COLO829 (cell line): Measurements from ENCODE around the gene HSH2D.

Experiments used
- DNase-seq: peaks from one replicate; pipeline ENCODE4 v3.0.0; 2012; ENCODE audit warnings: low spot score

Gene HSH2D

DNA sequence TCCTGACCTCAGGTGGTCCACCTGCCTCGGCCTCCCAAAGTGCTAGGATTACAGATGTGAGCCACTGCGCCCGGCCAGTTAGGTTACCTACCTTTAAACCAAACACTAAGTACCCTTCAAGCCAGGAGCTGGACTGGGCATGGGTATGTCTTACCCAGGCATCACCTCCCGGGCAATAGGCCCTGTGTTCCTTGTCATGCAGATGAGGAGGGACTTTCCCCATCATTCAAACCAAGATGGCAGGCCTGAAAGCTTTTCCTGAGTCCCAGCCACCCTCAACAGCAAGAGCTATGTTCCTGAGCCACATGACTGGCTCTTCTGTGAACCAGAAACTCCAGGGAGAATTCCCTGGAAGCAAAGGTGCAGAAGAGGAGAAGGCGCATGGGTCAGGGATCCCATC lies 22.3 kb upstream of the HSH2D start:
- DNase-seq = no peak

DNA sequence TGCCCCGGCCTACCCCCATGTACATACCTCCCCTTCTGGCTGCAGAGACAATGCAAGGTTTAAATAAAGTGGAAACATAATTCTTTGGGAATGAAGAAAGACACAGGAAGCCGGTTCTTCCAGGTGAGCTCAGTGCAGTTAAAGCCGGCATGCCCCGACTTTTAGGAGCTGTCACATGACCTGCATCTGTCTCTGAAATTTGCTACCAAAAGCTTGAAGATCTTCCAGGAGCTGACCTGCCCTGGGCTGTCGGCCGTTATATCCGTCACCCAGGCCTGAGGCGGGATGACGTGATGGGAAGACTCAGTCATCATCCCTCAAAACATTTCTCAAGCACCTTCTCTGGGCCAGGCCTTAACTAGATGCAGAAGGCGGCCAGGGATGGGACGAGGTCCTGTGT lies 21.5 kb upstream of the HSH2D start:
- DNase-seq = no peak

DNA sequence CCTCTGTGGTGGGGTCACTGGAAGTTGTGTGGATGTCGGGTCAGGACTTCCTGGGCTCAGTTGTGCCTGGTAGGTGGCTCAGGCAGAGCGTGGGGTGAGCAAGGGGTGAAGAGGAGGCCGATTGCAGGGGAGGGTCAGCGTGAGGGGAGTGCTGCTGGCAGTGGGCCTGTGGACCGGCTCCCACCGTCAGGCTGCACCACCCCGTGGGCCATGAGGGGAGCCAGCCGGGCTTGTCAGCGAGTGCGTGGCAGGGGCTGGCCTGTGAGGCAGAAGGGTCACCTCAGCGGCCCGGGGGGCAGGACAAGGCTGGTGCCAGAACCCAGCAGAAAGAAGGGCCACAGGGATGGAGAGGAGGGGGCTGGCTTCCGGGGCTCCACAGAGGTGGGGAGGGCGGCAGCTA lies 18.5 kb upstream of the HSH2D start:
- no peak for DNase-seq

DNA sequence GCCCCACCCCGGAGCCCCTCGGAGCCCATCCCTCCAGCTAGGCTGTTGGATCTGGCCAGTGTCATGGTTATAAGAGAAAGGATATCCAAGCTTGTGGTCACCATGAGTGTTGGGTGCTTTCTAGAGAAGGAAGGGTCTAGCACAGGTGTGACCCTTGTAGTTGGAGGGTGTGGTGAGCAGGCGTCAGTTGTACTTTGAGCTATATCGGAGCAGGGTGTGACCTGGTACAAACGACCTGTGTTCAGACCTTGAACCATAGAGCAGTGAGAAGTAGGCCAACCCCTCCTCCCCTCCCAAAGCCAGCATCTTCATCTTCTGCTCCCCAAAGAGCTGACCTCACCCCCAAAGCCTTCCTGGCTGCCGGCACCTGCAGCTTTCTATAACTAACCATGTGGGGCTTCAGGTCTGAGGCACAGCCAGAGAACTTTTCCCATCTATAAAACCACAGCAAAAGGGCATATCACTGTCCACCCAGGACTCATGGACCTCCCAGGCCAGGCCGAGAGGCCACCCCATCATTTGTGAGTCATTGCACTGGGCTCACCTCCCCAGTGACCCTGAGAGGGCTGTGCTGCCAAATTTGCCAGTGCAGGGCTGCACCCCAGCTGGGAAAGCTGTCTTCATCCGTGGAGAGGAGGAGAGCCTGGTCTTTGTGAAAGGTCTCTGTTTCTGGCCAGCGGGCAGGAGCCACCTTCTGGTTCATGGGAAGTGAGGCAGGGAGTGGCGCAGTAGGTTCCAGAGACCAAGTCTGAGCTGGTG lies 17.6 kb upstream of the HSH2D start:
- DNase-seq = no peak

DNA sequence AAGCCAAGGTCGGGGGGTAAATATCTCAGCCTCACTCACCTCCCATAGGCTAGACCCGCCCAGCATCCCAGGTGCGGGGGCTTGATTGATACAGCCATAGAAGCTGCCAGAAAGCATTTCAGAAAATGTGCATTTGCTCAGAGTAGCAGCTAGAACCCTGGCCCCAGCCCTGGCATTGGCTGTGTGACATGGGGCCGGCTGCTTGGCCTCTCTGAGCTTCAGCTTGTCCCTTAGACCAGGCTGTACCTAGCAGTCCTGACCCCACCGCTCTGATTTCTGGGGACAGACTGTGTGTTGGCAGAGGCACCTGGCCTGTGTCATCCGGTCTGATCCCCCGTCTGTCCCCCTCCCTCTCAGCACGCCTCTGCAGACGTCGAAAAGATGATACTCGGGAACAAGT lies 16.4 kb upstream of the HSH2D start:
- DNase-seq = no peak

DNA sequence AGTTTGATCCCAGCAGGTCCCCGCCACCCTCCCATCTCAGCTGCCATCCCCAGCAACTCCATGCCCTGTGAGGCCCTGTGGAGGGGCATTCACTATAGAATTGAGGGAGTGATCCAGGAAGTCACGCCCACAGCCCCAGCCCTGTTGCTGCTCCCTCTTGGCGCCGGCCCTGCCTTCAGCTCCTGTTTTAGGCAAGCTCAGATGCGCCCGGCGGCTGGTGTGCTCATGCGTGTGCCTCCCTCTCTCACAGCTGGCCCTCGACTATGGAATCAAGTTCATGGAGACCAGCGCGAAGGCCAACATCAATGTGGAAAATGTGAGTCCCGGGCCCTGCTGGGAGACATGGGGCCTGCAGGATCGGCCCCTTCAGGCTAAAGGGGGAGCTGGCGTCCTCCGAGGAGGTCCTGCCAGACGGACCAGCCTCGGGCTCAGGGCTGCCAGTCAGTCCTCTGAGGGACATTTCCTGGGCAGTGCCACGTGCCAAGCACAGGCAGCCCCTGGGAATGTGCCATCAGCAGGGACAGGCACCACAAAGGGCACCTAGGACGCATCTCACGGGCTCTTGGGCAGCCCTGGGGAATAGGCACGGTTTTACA lies 15.6 kb upstream of the HSH2D start:
- no peak for DNase-seq

DNA sequence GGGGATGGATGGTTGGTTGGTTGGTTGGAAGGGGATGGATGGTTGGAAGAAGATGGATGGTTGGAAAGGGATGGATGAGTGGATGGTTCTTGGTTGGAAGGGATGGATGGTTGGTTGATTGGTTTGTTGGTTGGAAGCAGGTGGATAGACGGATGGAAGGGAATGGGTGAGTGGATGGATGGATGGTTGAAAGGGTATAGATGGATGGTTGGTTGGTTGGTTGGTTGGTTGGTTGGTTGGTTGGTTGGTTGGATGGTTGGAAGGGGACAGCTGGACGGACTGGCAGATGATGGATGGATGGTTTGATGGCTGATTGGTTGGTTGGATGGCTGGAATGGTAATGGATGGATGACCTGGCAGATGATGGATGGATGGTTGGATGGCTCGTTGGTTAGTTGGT lies 11.8 kb upstream of the HSH2D start:
- DNase-seq = no peak

DNA sequence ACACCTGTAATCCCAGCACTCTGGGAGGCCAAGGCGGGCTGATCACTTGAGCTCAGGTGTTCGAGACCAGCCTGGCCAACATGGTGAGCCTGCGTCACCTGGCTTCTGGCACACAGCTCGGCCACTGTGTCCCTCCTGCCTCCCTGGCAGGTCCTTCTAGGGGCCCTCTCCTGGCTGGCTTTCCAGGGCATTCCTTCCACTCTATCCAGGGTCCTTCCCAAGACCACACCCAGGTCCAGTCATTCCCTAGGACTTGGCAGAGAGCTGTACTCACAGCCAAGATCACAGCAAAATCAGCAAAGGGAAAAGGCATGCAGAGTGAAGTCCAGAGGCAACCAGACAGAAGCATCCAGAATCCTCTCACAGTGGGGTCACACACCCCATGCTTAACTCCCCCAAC lies 9.7 kb upstream of the HSH2D start:
- DNase-seq = no peak

DNA sequence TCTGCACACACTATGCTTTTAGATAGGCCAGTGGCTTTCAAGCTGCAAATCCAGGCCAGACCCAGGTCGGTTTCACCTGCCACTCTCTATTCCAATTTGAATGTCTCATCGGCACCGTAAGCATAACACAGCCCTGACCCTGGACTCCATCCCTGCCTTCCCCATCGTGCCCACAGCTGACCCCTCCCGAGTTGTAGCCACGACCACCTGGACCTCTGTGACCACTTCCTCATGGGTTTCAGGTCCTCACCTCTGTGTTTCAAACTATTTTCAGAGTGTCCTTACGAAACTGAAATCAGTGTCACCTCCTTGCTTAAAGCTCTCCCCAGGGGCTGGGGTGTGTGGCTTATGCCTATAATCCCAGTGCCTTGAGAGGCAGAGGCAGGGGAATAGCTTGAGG lies 9.0 kb upstream of the HSH2D start:
- DNase-seq = no peak

DNA sequence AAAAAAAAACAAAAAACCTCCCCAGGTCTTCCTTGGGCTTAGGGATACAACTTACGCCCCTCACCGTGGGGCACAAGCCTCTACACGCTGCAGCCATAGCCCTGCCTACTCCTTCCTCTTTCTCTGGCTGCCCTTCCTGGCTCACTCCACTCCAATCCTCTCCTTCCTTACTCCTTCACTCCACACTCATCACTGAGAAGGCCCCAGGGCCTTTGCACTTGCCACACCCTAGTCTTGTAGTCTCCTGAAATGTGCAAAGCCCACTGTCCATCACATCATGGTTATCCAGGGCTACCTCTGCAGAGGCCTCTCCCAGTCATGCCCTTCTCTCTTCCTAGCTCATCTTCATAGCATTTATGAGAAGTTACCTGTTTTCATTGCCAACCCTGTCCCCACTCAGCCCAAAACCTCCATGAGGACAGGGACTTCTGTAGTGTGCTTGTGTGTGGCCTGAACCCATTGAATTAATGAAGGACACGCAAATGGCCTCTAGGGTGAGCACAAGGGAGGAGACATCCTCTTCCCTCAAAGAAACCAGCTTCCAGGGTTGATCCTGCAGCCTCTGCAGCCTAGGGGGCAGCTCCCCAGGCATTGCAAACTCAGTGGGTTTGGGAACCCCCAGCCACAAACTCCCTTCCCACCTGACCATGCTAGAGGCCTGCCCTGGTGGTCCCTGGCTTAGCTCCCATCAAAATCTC lies 7.9 kb upstream of the HSH2D start:
- DNase-seq = no peak

DNA sequence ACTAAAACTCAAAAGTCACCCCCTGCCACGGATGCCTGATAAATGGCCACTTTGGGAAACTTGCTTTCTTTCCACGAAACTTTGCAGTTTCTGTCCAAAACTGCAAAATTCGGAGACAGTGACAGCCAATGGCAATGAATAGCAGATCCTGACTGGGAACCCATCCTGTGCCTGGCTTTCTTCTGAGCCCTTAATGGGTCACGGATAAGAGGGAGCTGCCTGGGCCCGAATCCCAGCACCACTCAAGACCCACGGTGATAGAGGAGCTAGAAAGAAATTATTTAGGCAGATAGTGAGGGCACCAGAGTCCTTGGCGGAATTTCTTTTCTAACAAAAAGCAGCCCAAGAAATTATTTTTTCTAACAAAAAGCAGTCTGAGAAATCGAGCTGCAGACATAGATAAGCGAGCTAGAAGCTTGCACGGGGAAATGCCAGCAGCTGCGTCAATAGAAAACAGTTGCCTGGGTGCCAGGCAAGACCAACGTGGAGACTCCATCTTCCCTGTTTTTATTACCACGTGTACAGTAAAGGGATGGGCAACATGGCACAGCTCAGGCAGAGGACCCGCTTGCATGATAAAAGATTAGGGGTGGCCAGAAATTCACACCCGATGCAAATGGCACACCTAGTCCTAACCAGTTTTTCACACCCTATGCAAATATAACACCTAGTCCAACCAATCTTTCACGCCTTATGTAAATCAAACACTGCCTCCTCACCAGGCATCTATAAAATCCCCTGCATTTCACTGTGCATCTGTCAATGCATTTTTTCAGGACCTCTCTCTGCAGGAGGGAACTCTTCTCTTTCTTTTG lies 7.1 kb upstream of the HSH2D start:
- DNase-seq = no peak

DNA sequence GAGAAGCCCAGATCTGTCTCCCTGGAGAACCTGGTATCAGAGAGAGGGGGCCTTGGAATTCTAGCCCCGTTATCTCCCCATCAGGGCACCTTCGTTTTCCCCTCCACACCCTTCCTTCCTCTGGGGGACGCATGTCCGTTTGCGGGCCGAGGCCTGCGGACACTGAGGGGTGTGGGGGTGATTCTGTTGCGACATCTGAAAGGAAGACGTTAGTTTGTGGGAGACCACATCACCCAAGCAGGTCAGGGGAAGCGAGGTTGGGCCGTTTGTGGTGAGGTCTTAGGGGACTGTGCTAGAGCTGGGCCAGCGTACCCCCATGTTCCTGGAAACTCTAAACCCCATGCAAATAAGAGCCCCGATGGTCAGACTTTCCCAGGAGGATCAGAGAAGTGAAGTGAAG lies 3.7 kb upstream of the HSH2D start:
- DNase-seq = no peak

DNA sequence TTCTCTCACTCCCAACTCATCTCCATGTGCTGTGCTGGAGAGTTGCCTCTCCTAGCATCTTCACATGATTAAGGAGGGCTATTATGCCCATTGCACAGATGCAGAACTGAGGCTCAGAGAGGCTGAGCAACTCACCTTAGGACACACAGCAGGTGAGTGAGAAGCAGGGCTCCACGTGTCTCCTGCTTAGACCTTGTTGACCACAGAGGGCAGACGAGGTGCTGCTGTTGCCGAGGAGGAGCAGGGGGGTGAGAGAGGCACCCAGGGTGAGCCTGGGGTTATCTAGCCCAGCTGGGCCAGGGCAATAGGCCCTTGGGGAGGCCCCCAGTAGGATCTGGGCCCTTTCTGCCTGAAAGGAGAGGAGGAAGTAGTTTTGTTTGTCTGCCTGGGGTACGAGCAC lies 2.4 kb upstream of the HSH2D start:
- DNase-seq = no peak

DNA sequence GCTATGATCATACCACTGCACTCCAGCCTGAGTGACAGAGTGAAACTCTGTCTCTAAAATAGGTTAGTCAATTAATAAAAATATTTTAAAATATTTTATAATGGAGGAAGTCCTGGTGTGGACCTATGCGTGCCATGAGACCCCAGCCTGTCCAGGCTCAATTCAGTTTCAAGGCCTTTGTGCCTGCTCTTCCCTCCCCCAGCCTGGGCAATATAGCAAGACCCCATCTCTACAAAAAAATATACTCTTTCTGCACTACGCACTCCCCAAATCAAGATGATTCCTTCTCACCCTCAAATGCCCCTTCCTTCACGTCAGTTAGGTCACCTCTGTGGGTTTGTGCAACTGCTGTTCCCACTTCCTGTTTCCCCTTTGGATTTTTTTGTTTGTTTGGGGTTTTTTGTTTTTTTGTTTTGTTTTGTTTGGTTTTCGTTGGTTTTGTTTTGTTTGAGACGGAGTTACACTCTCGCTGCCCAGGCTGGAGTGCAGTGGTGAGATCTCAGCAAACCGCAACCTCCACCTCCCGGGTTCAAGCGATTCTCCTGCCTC lies 1.4 kb upstream of the HSH2D start:
- DNase-seq = no peak

DNA sequence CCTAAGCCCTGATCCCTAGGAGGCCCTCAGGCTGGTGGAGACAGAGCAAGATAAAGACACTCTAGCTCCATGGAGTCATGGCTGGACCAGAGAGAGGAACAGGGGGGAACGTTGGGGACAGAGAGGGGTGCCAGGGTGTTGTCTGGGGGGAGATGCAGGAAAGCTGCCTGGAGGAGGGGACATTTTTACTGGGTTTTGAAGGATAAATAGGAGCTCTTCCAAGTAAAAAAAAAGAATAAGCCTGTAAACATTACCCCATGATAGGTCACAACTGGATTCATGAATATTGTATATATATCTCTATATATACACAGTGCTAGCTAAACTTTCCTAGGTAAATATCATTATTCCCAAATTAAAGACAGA lies 714 bp downstream of the HSH2D start:
- no peak for DNase-seq

DNA sequence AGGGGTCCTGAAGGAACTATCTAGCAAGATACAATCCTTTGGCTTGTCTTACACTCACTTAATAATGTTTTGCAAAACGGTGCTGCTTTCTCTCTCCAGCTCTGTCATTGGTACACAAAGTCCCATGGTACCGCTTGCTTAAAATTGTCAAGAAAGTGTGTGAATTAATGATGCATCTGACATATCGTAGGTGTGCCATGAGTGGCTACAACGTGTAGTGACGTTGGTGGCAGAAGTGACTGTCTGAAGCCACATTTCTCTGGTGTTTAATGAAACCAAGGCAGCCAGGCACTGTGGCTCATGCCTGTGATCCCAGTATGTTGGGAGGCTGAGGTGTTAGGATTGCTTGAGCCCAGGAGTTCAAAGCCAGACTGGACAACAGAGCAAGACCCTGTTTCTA lies 2.6 kb downstream of the HSH2D start:
- no peak for DNase-seq

DNA sequence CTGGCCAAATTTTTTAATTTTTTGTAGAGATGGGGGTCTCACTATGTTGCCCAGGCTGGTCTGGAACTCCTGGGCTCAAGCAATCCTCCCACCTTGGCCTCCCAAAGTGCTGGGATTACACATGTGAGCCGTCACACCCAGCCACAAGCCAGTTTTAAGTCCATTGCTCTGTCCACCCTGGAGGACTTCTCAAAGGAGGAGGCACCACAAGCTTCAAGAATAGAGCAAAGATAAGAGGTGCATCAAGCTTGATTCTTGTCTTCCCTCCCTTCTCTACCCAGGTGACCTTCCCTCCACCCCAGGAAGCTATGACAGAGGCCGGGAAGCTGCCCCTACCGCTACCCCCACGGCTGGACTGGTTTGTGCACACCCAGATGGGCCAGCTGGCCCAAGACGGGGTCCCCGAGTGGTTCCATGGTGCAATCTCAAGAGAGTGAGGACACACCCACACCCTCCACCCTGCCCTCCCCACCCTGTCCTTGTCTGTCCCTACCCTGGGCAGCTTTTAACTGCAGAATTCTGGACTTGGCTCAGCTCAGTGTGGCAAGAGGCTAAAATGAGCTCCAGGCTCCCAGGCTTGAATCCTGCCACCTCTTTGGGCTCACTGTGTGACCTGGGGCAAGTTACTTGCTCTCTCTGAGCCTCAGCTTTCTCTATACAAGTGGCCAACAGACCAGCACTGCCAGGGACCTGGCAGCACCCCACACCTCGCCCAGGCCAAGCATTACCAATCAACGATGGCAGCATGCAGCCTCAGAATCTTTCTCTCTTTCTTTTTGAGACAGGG lies 5.2 kb downstream of the HSH2D start:
- DNase-seq = no peak

DNA sequence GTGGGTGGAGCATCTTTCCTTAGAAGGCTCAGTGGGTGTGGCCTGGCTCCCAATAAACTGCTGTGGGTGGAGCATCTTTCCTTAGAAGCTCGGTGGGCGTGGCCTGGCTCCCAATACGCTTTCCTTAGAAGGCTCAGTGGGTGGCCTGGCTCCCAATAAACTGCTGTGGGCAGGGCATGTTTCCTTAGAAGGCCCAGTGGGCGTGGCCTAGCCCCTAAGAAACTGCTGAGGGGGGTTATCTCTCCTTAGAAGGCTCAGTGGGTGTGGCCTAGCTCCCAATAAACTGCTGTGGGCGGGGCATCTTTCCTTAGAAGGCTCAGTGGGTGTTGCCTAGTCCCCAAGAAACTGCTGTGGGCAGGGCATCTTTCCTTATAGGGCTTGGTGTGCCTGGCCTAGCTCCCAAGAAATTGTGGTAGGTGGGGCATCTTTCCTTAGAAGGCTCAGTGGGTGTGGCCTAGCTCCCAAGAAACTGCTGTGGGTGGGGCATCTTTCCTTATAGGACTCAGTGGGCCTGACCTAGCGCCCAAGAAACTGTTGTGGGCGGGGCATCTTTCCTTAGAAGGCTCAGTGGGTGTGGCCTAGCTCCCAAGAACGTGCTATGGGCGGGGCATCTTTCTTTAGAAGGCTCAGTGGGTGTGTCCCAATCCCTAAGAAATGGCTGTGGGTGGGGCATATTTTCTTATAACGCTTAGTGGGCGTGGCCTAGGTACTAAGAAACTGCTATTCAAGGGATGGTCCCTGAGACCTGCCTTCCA lies 10.3 kb downstream of the HSH2D start:
- no peak for DNase-seq

DNA sequence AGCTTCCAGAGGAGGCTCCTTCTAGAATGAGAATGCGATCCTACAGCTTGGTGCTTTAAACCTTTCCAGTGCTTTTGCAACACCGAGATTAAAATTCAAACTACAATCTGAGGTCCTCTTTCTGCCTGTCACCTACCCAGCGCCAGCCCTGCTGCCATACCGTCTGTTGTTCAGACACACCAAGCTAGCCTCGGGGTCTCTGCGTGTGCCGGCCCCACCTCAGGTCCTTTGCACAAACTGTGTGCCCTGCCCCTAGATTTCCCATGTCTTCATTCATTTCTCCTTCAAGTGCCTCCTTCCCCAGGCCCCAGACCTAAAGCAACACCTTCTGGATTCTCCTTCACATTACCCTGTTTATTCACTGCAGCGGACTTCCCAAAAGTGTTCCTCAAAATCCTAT lies 11.1 kb downstream of the HSH2D start:
- DNase-seq = no peak

DNA sequence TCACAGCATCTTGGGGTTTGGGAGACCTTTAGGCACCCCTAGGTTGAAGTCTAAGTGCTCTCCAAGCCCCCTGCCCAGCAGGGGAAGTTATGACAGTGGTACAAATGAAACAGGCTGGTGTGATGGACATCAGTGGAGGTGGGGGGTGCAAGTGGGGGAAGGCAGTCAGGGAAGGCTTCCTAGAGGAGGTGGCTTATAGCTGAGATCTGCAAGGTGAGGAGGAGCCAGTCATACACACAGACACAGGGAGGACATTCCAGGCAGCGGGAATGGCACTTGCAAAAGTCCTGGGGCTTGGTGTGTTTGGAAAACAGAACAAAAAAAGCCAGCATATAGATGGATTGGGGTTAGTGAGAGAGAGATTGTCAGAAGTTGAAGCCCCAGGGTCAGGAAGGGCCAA lies 11.6 kb downstream of the HSH2D start:
- no peak for DNase-seq

DNA sequence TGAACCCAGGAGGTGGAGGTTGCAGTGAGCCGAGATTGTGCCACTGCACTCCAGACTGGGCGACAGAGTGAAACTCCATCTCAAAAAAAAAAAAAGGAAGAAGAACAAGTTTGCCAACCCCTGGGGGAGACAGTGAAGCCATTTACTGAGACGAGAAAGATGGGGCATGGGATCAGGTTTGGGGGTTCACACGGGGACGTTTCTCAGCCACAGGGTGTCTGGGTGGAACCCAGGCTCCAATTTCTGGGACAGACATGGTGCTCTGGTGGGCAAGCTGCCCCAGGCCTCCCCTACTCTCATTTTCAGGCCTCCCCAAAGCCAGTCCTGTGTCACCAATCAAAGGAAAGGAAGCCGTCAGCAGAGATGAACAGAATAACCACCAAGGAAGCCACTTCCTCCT lies 13.4 kb downstream of the HSH2D start:
- DNase-seq = no peak
